ENCODE measurements around the gene ZBP1.

The ZBP1 gene

DNA sequence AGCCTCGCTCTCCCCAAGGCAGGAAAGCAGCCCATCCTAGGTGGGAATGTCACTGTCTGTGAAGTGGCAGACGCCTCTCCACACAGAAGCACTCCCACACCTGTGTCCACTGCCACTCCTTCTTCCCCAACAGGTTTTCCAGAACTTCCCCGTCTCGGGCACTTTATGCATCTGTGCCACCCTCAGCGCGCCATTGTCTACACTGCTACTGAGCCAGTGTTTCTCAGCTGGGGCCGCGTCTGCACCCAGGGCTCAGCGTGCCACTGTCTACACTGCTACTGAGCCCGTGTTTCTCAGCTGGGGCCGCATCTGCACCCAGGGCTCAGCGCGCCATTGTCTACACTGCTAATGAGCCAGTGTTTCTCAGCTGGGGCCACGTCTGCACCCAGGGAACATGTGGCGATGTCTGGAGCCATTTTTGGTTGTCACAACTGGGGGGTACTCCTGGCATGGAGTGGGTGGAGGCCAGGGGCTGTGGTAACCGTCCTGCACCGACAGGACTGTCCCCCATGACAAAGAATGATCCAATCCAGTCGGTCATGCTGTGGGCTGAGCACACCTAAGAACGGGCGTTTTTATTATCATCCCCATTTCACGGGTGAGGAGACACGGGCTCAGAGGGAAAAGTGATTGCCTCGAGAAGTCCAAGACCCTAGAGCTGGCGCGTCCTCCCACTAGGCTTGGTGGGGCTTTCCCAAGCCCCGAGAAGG, 41.7 kb upstream of the ZBP1 start:
- no peak for TF ChIP-seq POLR2A (IDR thresholded peaks at IDR 0.05; ENCODE audit: low read depth, low read length)
- FAIRE-seq = no peak
- no peak for DNase-seq (ENCODE audit: insufficient read length, low spot score)

GRCh38 chr20:57660922-57661745, 40.9 kb upstream of the ZBP1 start:
- FAIRE-seq = no peak
- TF ChIP-seq POLR2A (IDR thresholded peaks at IDR 0.05; ENCODE audit: low read depth, low read length) = no peak
- no peak for DNase-seq (ENCODE audit: insufficient read length, low spot score)

- TF ChIP-seq POLR2A (IDR thresholded peaks at IDR 0.05; ENCODE audit: low read depth, low read length) = no peak
- no peak for FAIRE-seq
- DNase-seq (ENCODE audit: insufficient read length, low spot score) = no peak
Measured at GRCh38 chr20:57660181-57660921, 40.1 kb upstream of the ZBP1 start.

- FAIRE-seq = no peak
- no peak for DNase-seq (ENCODE audit: insufficient read length, low spot score)
- TF ChIP-seq POLR2A (IDR thresholded peaks at IDR 0.05; ENCODE audit: low read depth, low read length) = no peak
Measured at GRCh38 chr20:57659517-57660180, 39.4 kb upstream of the ZBP1 start.

DNA sequence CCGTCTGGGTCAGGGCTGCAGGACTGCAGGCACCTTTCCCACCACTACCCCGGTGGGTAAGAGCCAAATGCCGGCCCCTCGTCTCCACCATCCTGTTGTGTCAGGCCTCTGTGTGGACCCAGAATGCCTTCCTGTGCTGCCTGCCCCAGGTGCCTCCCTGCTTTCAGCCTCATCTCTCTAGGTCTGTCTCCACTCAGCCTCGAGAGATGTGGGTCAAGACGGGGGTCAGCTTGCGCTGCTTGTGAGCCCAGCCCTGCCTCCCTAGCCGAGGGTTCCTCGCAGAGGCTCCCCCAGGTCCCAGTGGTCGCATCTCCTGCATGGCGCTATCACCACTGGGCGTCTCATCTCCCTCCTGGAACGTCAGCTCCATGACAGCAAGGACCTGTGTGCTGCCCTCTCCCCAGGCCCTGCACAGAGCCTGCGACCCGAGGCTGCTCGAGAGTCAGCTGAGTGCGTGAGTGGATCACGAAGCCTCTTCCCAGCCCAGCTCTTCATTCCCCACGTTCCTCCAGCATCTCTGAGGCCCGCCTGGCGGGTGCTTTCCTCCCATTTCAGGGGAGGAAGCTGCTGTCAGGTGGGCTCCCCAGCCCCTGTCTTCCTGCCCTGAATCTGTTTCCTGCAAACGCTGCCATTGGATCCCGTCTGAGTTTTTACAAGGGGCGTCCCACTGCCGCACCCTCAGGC, 38.7 kb upstream of the ZBP1 start:
- DNase-seq (ENCODE audit: insufficient read length, low spot score) (no peak), FAIRE-seq (no peak)
- no peak for TF ChIP-seq POLR2A (IDR thresholded peaks at IDR 0.05; ENCODE audit: low read depth, low read length)

DNA sequence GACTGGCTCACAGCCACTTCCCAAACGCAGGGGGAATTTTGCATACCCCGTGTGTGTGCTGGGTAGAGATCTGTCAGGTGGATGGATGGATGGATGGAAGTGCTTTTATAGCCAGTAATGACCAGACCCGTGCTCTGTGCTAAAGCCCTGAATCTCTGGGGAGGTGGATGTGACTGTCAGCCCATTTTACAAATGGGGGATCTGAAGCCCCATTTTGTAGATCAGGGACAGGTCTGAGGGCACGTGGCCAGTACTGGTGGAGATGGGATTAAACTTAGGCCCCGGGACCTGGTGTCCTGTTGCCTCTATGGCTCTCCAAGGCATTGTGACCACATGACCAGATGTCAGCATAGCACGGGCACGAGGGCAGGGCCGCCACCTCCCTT, 38.2 kb upstream of the ZBP1 start:
- TF ChIP-seq POLR2A (IDR thresholded peaks at IDR 0.05; ENCODE audit: low read depth, low read length) = no peak
- DNase-seq (ENCODE audit: insufficient read length, low spot score) = no peak
- FAIRE-seq = no peak

GRCh38 chr20:57657535-57658446, 37.6 kb upstream of the ZBP1 start:
- DNase-seq (ENCODE audit: insufficient read length, low spot score) (no peak), FAIRE-seq (no peak)
- no peak for TF ChIP-seq POLR2A (IDR thresholded peaks at IDR 0.05; ENCODE audit: low read depth, low read length)

DNA sequence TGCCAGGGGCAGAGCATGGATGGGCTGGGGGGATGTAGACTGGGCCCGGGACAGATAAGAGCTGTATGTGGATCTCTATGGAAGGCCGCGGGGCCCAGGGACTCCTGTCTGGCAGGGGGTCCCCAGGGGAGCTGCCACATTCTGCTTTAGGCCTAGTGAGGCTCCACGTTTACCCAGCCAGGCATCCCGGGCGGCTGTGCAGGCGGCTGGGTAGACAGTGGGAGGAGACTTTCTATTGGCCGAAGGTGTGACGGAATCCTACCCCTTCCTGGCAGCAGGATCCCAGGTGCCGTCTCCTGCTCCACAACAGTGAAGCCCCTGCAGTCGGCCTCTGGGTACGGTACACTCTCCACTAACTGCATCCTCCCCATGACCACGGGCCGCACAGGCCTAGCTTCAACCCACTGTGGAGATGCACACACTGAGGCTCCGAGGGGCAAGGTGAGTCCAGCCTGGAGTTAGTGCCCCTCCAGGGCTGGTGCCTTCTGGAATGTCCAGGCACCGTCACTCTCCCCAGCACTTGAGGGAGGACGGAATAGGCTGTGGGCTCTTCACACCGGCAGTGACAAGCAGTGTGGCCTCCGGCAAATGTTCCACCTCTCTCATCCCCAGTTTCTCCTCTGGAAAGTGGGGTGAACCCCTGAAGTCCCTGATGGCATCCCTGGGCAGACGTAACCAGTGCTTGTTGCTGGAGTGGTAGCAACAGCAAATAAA, 36.8 kb upstream of the ZBP1 start:
- DNase-seq (ENCODE audit: insufficient read length, low spot score) = no peak
- no peak for FAIRE-seq
- TF ChIP-seq POLR2A (IDR thresholded peaks at IDR 0.05; ENCODE audit: low read depth, low read length) = no peak

DNA sequence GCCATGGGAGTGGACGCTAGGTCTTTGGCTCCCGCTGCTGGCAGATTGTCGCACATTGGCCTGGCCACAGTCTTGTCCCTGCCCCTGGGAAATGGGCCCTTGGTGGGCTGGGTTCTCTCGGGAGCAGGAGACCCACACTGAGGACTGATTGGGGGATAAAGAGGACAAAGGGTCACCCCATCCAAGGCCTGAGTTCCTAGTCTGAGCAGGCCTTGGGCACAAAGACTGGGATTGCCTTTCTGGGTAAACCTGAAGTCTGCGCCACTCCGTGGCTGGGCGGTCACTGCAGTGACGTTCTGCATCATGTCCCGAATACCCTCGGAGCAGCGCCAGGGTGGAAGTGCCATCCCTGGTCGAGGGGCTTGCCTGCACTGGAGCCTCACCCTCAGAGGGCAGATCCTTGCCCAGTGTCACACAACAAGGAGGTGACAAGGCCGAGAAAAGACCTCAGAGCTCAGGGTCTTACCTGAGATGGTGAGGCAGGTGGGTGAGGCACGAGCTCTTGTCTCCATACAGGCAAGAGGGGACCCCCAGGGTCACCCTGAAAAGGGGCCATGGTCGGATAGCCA, 36.1 kb upstream of the ZBP1 start:
- no peak for FAIRE-seq
- DNase-seq (ENCODE audit: insufficient read length, low spot score) = no peak
- no peak for TF ChIP-seq POLR2A (IDR thresholded peaks at IDR 0.05; ENCODE audit: low read depth, low read length)

- TF ChIP-seq POLR2A (IDR thresholded peaks at IDR 0.05; ENCODE audit: low read depth, low read length) = no peak
- DNase-seq (ENCODE audit: insufficient read length, low spot score) (no peak), FAIRE-seq (no peak)
Measured at GRCh38 chr20:57655809-57656155, 35.6 kb upstream of the ZBP1 start.

GRCh38 chr20:57654998-57655808, 35.0 kb upstream of the ZBP1 start:
- FAIRE-seq = no peak

More at GRCh38 chr20:57654998-57655808, 35.0 kb upstream of the ZBP1 start:
- no peak for TF ChIP-seq POLR2A (IDR thresholded peaks at IDR 0.05; ENCODE audit: low read depth, low read length)
- DNase-seq (ENCODE audit: insufficient read length, low spot score) = no peak

Data from H54 (cell line).